Measurements from ENCODE around the gene ALG9. TPM values are rescaled to one million over a fixed set of nuclear protein-coding genes. Genes with fewer than 3 reads are reported as not detected.
"Not testable (repeated sequence)": the region's sequence is repeated elsewhere in the genome, so short reads cannot be mapped to it uniquely, and the experiment has no call there.

The ALG9 gene
- total RNA-seq, 1 donor from 2014 or later: 19.2 TPM

- no peak for TF ChIP-seq CTCF (conservative IDR thresholded peaks at IDR 0.05; ENCODE audit: low read depth, low read length)
- no peak for DNase-seq (ENCODE audit: low read depth)
- H3K4me3 ChIP-seq (ENCODE audit: low read depth, low read length): no peak overlapping the region
Observed at GRCh38 chr11:111772535-111772934, 98.8 kb downstream of the ALG9 start.

- not testable (repeated sequence) for H3K4me3 ChIP-seq (ENCODE audit: low read depth, low read length); DNase-seq (ENCODE audit: low read depth)
Observed at GRCh38 chr11:111771205-111771604, 100.2 kb downstream of the ALG9 start.

GRCh38 chr11:111770581-111771134, 100.7 kb downstream of the ALG9 start:
- no peak overlapping the region for H3K4me3 ChIP-seq (ENCODE audit: low read depth, low read length)
- no peak for TF ChIP-seq CTCF (conservative IDR thresholded peaks at IDR 0.05; ENCODE audit: low read depth, low read length)
- DNase-seq (ENCODE audit: low read depth): no peak

GRCh38 chr11:111766834-111767142, 104.6 kb downstream of the ALG9 start:
- DNase-seq (ENCODE audit: low read depth): no peak
- H3K4me3 ChIP-seq (ENCODE audit: low read depth, low read length): peak overlapping the region; percentile 92
- no peak for TF ChIP-seq CTCF (conservative IDR thresholded peaks at IDR 0.05; ENCODE audit: low read depth, low read length)

GRCh38 chr11:111765984-111766833, 105.2 kb downstream of the ALG9 start, which contains the start of gene PPP2R1B:
TSS of gene PPP2R1B (minus strand) at chr11:111766389. CDS start at chr11:111766361, 28 bp downstream.
- no peak for TF ChIP-seq CTCF (conservative IDR thresholded peaks at IDR 0.05; ENCODE audit: low read depth, low read length)
- DNase-seq (ENCODE audit: low read depth): no peak
- peak within 1 kb of the TSS; percentile 92 for H3K4me3 ChIP-seq (ENCODE audit: low read depth, low read length)

- DNase-seq (ENCODE audit: low read depth): no peak
- TF ChIP-seq CTCF (conservative IDR thresholded peaks at IDR 0.05; ENCODE audit: low read depth, low read length): no peak
- H3K4me3 ChIP-seq (ENCODE audit: low read depth, low read length): peak overlapping the region; percentile 92
Observed at GRCh38 chr11:111765320-111765983, 105.9 kb downstream of the ALG9 start.

- peak overlapping the region; percentile 92 for H3K4me3 ChIP-seq (ENCODE audit: low read depth, low read length)
- no peak for DNase-seq (ENCODE audit: low read depth)
- TF ChIP-seq CTCF (conservative IDR thresholded peaks at IDR 0.05; ENCODE audit: low read depth, low read length): no peak
Observed at GRCh38 chr11:111764621-111765020, 106.8 kb downstream of the ALG9 start.
